ENCODE data around the gene SETD1B. TPM values are rescaled to one million over a fixed set of nuclear protein-coding genes. Genes with fewer than 3 reads are reported as not detected.

SETD1B gene
- total RNA-seq, 6 experiments from 2014 or later: 3.7 to 20.0 (median 9.3) TPM

- DNase-seq: peak; percentile 82 to 90 (median 83)
- Histone ChIP-seq H3K4me3 (peak overlapping the region; percentile 65 to 83 (median 67)), H3K27me3 (no peaks in the 10 kb centered on the region), H3K36me3 (no peaks in the 10 kb centered on the region), H3K9me3 (no peaks in the 10 kb centered on the region), H3K27ac (peak overlapping the region; percentile 100), H3K4me1 (peaks cover 0 to 32% (median 4%) of the 10 kb centered on the region in 4 donors)
- TF ChIP-seq CTCF (IDR thresholded peaks at IDR 0.05): no peak
- TF ChIP-seq POLR2A (IDR thresholded peaks at IDR 0.05): peak; percentile 80
- ATAC-seq: peak in 3 of 4 donors; percentile 1 to 13 (median 5)
- 1% methylated on average over 16 of the region's 86 CpGs for WGBS (ENCODE audit: insufficient coverage, low coverage, low lambda C conversion rate, missing lambda C conversion rate)
- intact Hi-C loops (cut with DNase I): loop anchor here in 1 of 2 donors (10.0 kb wide), 1 partner anchor 84 kb away; the partner anchor contains the start of gene PSMD9
These were observed 2.9 kb upstream of the SETD1B start for GRCh38 chr12:121800694-121801594.

GRCh38 chr12:121801595-121802484 lies 2.0 kb upstream of the SETD1B start:
- peak overlapping the region; percentile 65 to 83 (median 67) for H3K4me3 ChIP-seq
- peaks cover 0 to 28% (median under 1%) of the 10 kb centered on the region in 4 donors for H3K4me1 ChIP-seq
- no peak for TF ChIP-seq POLR2A (IDR thresholded peaks at IDR 0.05)
- no peak for TF ChIP-seq CTCF (IDR thresholded peaks at IDR 0.05)
- no peaks in the 10 kb centered on the region for H3K36me3 ChIP-seq
- DNase-seq: peak in 1 of 3 donors; percentile 16
- ATAC-seq: no peak
- 2% methylated on average over 18 of the region's 18 CpGs for WGBS (ENCODE audit: insufficient coverage, low coverage, low lambda C conversion rate, missing lambda C conversion rate)
- H3K27ac ChIP-seq: peak overlapping the region; percentile 100
- H3K9me3 ChIP-seq: no peaks in the 10 kb centered on the region
- intact Hi-C loops (cut with DNase I): loop anchor here in 1 of 2 donors (10.0 kb wide), 1 partner anchor 83 kb away; the partner anchor contains the start of gene PSMD9
- no peaks in the 10 kb centered on the region for H3K27me3 ChIP-seq

GRCh38 chr12:121802485-121802842 lies 1.3 kb upstream of the SETD1B start:
- Histone ChIP-seq H3K4me3 (peak overlapping the region; percentile 65 to 83 (median 67)), H3K9me3 (no peaks in the 10 kb centered on the region), H3K27ac (peak overlapping the region; percentile 100), H3K4me1 (peaks cover 0 to 30% (median 4%) of the 10 kb centered on the region in 4 donors), H3K36me3 (no peaks in the 10 kb centered on the region), H3K27me3 (no peaks in the 10 kb centered on the region)
- intact Hi-C loops (cut with DNase I): loop anchor here in 1 of 2 donors (10.0 kb wide), 1 partner anchor 82 kb away; the partner anchor contains the start of gene PSMD9
- WGBS (ENCODE audit: insufficient coverage, low coverage, low lambda C conversion rate, missing lambda C conversion rate): 0% methylated on average over 1 of the region's 1 CpG
- ATAC-seq (no peak), DNase-seq (no peak)
- TF ChIP-seq CTCF (IDR thresholded peaks at IDR 0.05) (no peak), POLR2A (IDR thresholded peaks at IDR 0.05) (no peak)
